ENCODE results near the gene CTNS.

- TF ChIP-seq RAD21 (conservative IDR thresholded peaks at IDR 0.05): no peak
- no peak for TF ChIP-seq EP300 (conservative IDR thresholded peaks at IDR 0.05; ENCODE audit: poor library complexity, severe bottlenecking)
These were observed 23.8 kb downstream of the CTNS start for GRCh38 chr17:3660311-3660891.
